ENCODE results near the gene CSNK1A1.

Gene CSNK1A1

DNA sequence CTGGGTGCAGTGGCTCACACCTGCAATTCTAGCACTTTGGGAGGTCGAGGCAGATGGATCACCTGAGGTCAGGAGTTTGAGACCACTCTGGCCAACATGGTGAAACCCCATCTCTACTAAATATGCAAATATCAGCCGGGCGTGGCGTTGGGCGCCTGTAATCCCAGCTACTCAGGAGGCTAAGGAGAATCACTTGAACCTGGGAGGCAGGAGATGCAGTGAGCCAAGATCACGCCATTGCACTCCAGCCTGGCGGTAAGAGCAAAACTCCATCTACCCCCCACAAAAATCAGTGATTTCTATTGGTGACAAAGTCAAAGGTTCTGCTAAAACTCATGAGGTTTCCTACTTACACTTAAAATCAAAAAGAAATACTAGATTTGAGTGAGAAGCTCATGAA, 18.8 kb downstream of the CSNK1A1 start:
- TF ChIP-seq, protein P1, sequence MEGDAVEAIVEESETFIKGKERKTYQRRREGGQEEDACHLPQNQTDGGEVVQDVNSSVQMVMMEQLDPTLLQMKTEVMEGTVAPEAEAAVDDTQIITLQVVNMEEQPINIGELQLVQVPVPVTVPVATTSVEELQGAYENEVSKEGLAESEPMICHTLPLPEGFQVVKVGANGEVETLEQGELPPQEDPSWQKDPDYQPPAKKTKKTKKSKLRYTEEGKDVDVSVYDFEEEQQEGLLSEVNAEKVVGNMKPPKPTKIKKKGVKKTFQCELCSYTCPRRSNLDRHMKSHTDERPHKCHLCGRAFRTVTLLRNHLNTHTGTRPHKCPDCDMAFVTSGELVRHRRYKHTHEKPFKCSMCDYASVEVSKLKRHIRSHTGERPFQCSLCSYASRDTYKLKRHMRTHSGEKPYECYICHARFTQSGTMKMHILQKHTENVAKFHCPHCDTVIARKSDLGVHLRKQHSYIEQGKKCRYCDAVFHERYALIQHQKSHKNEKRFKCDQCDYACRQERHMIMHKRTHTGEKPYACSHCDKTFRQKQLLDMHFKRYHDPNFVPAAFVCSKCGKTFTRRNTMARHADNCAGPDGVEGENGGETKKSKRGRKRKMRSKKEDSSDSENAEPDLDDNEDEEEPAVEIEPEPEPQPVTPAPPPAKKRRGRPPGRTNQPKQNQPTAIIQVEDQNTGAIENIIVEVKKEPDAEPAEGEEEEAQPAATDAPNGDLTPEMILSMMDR (IDR thresholded peaks at IDR 0.05; ENCODE audit: low read depth, low read length) = no peak
- no peak overlapping the region for H3K4me3 ChIP-seq (ENCODE audit: low read depth, low read length)

DNA sequence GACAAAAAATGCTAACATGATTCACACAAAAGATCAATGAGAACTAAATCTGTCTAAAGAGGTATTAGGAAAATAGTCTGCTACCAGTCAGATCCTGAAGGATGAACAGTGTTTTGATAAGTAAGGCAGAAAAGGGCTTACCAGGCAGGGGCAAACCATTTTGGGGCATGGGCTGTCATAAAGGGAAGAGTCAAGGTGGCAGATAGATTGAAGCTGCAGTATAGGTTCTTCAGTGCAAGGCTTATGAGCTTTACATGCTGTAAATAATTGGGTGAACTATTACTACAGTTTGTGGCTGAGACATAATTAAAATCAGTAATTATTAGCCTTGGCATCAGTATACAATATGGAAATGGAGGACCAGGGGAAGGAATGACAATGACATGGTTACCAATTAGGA, 21.8 kb downstream of the CSNK1A1 start:
- TF ChIP-seq, protein P1 (IDR thresholded peaks at IDR 0.05; ENCODE audit: low read depth, low read length) = no peak
- H3K4me3 ChIP-seq (ENCODE audit: low read depth, low read length) = no peak overlapping the region

DNA sequence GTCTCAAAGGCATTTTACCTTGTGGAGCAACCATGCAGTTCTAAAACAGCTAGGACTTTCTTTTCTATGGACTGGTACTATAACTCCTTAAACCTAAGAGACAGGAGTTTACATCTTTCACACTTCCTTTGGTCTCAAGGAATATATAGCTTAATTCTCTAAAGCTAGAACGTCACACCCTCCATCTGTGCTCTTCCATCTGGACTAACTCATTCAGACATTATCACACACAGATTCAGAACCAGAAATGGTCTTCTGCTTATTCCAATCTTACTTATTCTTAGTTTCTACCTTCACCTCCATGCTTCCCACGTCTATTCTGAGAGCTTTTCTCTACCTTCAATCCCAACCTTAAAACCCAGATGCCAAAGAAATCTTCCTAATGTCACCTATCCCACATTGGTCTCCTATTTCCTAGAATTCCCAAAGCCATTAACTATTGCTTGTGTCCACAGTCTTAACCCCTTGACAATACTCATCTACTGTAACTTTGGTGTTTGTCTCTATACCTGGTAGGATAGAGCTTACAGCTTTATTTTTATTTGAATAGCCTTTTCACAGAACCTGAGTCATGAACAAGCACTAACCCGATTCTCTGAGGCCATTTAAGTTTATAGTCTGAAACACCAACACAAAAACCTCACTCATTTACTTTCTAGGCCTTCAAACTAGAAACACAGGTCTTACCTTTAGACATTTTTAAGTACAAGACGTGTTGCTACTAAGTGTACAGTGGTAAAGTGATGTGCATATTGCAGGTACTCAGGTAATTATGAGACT, 22.8 kb downstream of the CSNK1A1 start:
- no peak overlapping the region for H3K4me3 ChIP-seq (ENCODE audit: low read depth, low read length)
- TF ChIP-seq, protein P1 (IDR thresholded peaks at IDR 0.05; ENCODE audit: low read depth, low read length) = no peak

DNA sequence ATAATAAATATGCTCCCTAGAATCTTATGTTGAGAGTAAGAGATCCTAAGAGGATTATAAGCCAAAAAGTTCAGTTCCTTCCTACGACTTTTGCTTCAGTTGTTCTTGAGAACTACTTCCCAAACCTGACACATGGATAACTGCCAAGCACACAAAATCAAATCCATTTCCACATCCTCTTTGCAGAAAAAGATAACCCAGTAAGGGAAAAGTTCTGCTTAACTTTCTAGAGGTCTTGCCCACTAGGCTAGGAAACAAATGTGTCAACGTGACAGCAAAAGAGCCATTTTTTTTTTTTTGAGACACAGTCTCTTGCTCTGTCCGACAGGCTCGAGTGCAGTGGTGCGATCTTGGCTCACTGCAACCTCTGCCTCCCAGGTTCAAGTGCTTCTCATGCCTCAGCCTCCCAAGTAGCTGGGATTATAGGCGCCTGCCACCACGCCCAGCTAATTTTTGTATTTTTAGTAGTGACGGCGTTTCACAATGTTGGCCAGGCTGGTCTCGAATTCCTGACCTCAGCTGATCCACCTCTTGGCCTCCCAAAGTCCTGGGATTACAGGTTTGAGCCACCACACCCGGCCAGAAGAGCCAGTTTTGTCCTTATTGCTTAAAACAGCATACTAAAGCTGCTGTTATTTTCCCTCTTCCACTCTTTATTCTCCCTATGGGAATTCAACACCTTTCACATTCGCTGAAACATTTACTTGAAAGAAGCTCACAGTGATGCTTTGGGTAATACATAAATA, 24.2 kb downstream of the CSNK1A1 start:
- TF ChIP-seq, protein P1 (IDR thresholded peaks at IDR 0.05; ENCODE audit: low read depth, low read length) = no peak

DNA sequence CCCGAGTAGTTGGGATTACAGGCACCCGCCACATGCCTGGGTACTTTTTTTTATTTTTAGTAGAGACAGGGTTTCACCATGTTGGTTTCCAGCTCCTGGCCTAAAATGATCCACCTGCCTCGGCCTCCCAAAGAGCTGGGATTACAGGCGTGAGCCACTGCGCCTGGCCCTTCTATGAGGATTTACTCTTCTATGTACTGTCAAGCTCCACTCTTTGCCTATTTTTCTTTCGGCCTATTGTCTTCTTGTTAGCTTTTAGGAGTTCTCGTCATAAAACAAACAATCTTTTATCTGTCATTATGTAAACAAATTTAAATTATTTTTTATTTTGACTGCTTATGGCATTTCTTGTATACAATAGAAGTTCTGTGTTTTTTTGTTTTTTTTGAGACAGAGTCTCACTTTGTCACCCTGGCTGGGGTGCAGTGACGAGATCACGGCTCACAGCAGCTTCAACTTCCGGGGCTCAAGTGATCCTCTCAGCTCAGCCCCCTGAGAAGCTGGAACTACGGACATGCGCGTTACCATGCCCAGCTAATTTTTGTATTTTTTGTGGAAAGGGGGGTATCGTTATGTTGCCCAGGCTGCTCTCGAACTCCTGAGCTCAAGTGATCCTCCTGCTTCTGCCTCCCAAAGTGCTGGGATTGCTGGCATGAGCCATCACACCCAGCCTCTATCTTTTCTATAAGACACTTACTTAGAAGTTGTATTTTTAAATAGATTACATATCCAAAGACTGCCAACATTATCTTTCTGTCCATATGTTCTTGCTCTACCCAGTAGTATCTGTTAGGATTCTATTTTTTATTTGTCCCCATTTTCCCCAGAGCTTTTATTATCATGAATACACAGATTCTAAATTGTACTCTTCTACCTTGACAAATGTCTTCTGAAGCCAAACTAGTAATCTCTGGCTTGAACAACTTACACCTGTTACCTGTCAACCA, 29.2 kb downstream of the CSNK1A1 start:
- TF ChIP-seq, protein P1 (IDR thresholded peaks at IDR 0.05; ENCODE audit: low read depth, low read length) = no peak
- no peak overlapping the region for H3K4me3 ChIP-seq (ENCODE audit: low read depth, low read length)

More for the DNA sequence above, 24.2 kb downstream of the CSNK1A1 start:
- no peak overlapping the region for H3K4me3 ChIP-seq (ENCODE audit: low read depth, low read length)

DNA sequence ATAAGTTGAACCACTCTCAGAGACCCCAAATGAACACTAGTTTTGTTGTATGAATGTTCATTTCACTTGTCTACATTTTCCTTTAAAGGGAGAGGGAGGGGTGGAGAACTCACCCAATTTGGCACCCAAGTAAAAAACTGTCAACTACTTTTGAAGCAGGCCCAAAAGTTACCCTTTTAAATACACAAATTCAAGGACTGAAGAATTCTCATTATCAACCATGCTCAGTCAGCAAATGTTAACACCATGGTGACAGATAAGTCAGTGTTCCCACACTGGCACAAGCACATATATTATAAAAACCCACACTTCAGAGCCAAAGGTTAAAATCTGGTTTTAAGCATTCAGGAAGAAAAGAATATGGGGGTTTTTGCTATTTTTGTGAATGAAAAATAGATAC, 31.6 kb downstream of the CSNK1A1 start:
- H3K4me3 ChIP-seq (ENCODE audit: low read depth, low read length) = no peak overlapping the region

More for the DNA sequence above, 31.6 kb downstream of the CSNK1A1 start:
- TF ChIP-seq, protein P1 (IDR thresholded peaks at IDR 0.05; ENCODE audit: low read depth, low read length) = no peak

All from WI38 (cell line).